GM23338 (cell line): ENCODE measurements around the gene RASAL3. TPM values are rescaled to one million over a fixed set of nuclear protein-coding genes. Genes with fewer than 3 reads are reported as not detected.

Experiments used
- ATAC-seq: fragments of 200-7000 bp; cut with Tn5 transposase; 3 replicates; pipeline ENCODE4 v1.9.1; 2020
- DNase-seq: peaks from one replicate; pipeline ENCODE4 v3.0.0-alpha.2; 2015; ENCODE audit warnings: low spot score
- H2AFZ ChIP-seq: fragments of 200-600 bp; sonication (generic); 2 replicates; pipeline ENCODE4 v1.8.0; 2016; ENCODE audit warnings: antibody characterized with exemption, mild to moderate bottlenecking, moderate library complexity
- H3F3A ChIP-seq: fragments of 200-600 bp; sonication (generic); replicated peaks from 2 replicates; pipeline ENCODE4 v1.8.0; 2017; ENCODE audit warnings: antibody characterized with exemption, mixed run types, low read depth
- H3K27ac ChIP-seq: fragments of 200-600 bp; sonication (generic); 2 replicates; pipeline ENCODE4 v1.6.1; 2016; ENCODE audit warnings: low read depth
- H3K27me3 ChIP-seq: fragments of 200-600 bp; sonication (generic); 2 replicates; pipeline ENCODE4 v1.8.0; 2016; ENCODE audit warnings: mild to moderate bottlenecking, mixed run types, moderate library complexity; ENCODE audit not compliant: insufficient read depth
- H3K36me3 ChIP-seq: fragments of 200-600 bp; sonication (generic); 2 replicates; pipeline ENCODE4 v1.8.0; 2016; ENCODE audit warnings: mild to moderate bottlenecking; ENCODE audit not compliant: insufficient read depth
- H3K4me1 ChIP-seq: fragments of 200-600 bp; sonication (generic); 2 replicates; pipeline ENCODE4 v1.8.0; 2016; ENCODE audit warnings: mild to moderate bottlenecking, moderate library complexity; ENCODE audit not compliant: insufficient read depth
- H3K4me2 ChIP-seq: fragments of 200-600 bp; sonication (generic); 2 replicates; pipeline ENCODE4 v1.7.1; 2017; ENCODE audit warnings: mixed run types
- H3K4me3 ChIP-seq: fragments of 200-600 bp; sonication (generic); 2 replicates; pipeline ENCODE4 v1.6.1; 2016; ENCODE audit warnings: mixed run types
- H3K79me2 ChIP-seq: fragments of 200-600 bp; sonication (generic); replicated peaks from 2 replicates; pipeline ENCODE4 v1.8.0; 2017; ENCODE audit warnings: mild to moderate bottlenecking; ENCODE audit not compliant: insufficient read depth
- H3K9me2 ChIP-seq: fragments of 200-600 bp; sonication (generic); 2 replicates; pipeline ENCODE4 v1.8.0; 2017; ENCODE audit not compliant: insufficient read depth
- H4K20me1 ChIP-seq: fragments of 200-600 bp; sonication (generic); replicated peaks from 2 replicates; pipeline ENCODE4 v1.8.0; 2017; ENCODE audit warnings: mild to moderate bottlenecking; ENCODE audit not compliant: insufficient read depth
- H3K27ac Mint-ChIP-seq: 2 replicates; pipeline ENCODE4 v1.8.0; 2020; ENCODE audit warnings: inconsistent platforms, mild to moderate bottlenecking, moderate library complexity, mixed read lengths
- H3K27me3 Mint-ChIP-seq: 3 replicates; pipeline ENCODE4 v1.8.0; 2022; ENCODE audit warnings: low read depth, mild to moderate bottlenecking, moderate library complexity, mixed read lengths, inconsistent platforms; ENCODE audit not compliant: insufficient read depth, poor library complexity
- H3K36me3 Mint-ChIP-seq: 3 replicates; pipeline ENCODE4 v1.8.0; 2021; ENCODE audit warnings: low read depth, mild to moderate bottlenecking, inconsistent platforms, moderate library complexity, mixed read lengths
- H3K4me1 Mint-ChIP-seq: 3 replicates; pipeline ENCODE4 v1.8.0; 2020; ENCODE audit warnings: mild to moderate bottlenecking, inconsistent platforms, mixed read lengths
- H3K4me3 Mint-ChIP-seq: 3 replicates; pipeline ENCODE4 v1.8.0; 2021; ENCODE audit warnings: moderate library complexity, mild to moderate bottlenecking, inconsistent platforms, mixed read lengths
- H3K9me3 Mint-ChIP-seq: 3 replicates; pipeline ENCODE4 v1.8.0; 2020; ENCODE audit warnings: moderate library complexity, mild to moderate bottlenecking, inconsistent platforms, mixed read lengths
- CREB1 ChIP-seq: fragments of 250-450 bp; sonication (Bioruptor Pico); IDR thresholded peaks from 2 replicates; pipeline ENCODE4 v1.5.0; 2020; ENCODE audit warnings: low read depth, mild to moderate bottlenecking, moderate library complexity
- CTCF ChIP-seq, 2 experiments: fragments of 200-600 bp in 1 of 2; sonication (generic) in 1 of 2; conservative IDR thresholded peaks; 2 replicates each; pipeline versions ENCODE4 v1.5.1 to v1.6.1; 2016 to 2017; ENCODE audit warnings: antibody characterized with exemption in 2 of 2, low read depth in 2 of 2, mild to moderate bottlenecking in 2 of 2, moderate library complexity in 1 of 2
- ETS1 ChIP-seq: IDR thresholded peaks from 2 replicates; pipeline ENCODE4 v1.6.1; 2016; ENCODE audit warnings: antibody characterized with exemption
- EZH2 ChIP-seq: fragments of 200-600 bp; sonication (generic); IDR thresholded peaks from one replicate; pipeline ENCODE4 v1.8.0; 2017; ENCODE audit warnings: antibody characterized with exemption, mild to moderate bottlenecking, low read depth; ENCODE audit not compliant: unreplicated experiment
- EZH2phosphoT487 ChIP-seq: fragments of 200-600 bp; sonication (generic); IDR thresholded peaks from one replicate; pipeline ENCODE4 v1.8.1; 2018; ENCODE audit warnings: antibody characterized with exemption; ENCODE audit not compliant: unreplicated experiment
- JUNB ChIP-seq: IDR thresholded peaks from one replicate; pipeline ENCODE4 v1.6.1; 2016; ENCODE audit warnings: antibody characterized with exemption; ENCODE audit not compliant: unreplicated experiment
- NANOG ChIP-seq: IDR thresholded peaks from 2 replicates; pipeline ENCODE4 v1.6.1; 2016; ENCODE audit warnings: antibody characterized with exemption, borderline replicate concordance
- POLR2AphosphoS5 ChIP-seq: IDR thresholded peaks from 2 replicates; pipeline ENCODE4 v1.6.1; 2016; ENCODE audit warnings: antibody characterized with exemption, low read depth
- REST ChIP-seq: IDR thresholded peaks from one replicate; pipeline ENCODE4 v1.6.1; 2018; ENCODE audit warnings: antibody characterized with exemption; ENCODE audit not compliant: unreplicated experiment
- ZNF114 ChIP-seq: fragments of 250-450 bp; sonication (Bioruptor Pico); IDR thresholded peaks from 2 replicates; pipeline ENCODE4 v1.5.0; 2020; ENCODE audit warnings: mild to moderate bottlenecking, moderate library complexity
- polyA plus RNA-seq: library from polyadenylated mRNA; unstranded; fragments of >200 nt; fragmentation: Nextera tagmentation; extraction: Ambion mirVana; gene quantifications from 2 replicates; pipeline ENCODE4 v1.2.1, GENCODE V29; 2016
- total RNA-seq: library from RNA; depleted of rRNA; stranded (reverse); fragments of >200 nt; shearing (Covaris generic); gene quantifications from 2 replicates; pipeline ENCODE4 v1.2.3, GENCODE V29; 2014

Gene RASAL3
- total and polyA plus RNA-seq, 2 experiments from 2014 or later: 1.8 to 1.9 TPM

- TF ChIP-seq CTCF (conservative IDR thresholded peaks at IDR 0.05; ENCODE audit: low read depth in 2 of 2) (no peak), CREB1 (CRISPR knock-in tag) (no peak), ZNF114 (CRISPR knock-in tag) (no peak), ETS1 (no peak)
Observed at GRCh38 chr19:15421721-15422260, 42.6 kb downstream of the RASAL3 start (continued).

- H3K27me3 ChIP-seq: no peaks in the 10 kb centered on the region
- ATAC-seq: no peak
- H3K4me3 Mint-ChIP-seq: no peak overlapping the region
Observed at GRCh38 chr19:15421136-15421695, 43.1 kb downstream of the RASAL3 start.

GRCh38 chr19:15419413-15420025 is 44.8 kb downstream of the RASAL3 start:
- Mint-ChIP-seq H3K27me3 (peaks cover 11% of the 10 kb centered on the region), H3K9me3 (no peaks in the 10 kb centered on the region; the same call in 1 of the 3 replicates), H3K27ac (no peak overlapping the region), H3K4me3 (peak overlapping the region; percentile 95), H3K36me3 (peaks cover 48% of the 10 kb centered on the region), H3K4me1 (peaks cover 10% of the 10 kb centered on the region)
- H3K27me3 ChIP-seq: no peaks in the 10 kb centered on the region
- H3K27ac ChIP-seq: no peak overlapping the region
- peak overlapping the region; percentile 22; the same call in 1 of the 2 replicates for H3K4me3 ChIP-seq
- peak overlapping the region; percentile 42; the same call in 1 of the 2 replicates for H3K4me2 ChIP-seq
- H4K20me1 ChIP-seq: peaks cover 34% of the 10 kb centered on the region
- peaks cover 23% of the 10 kb centered on the region for H3F3A ChIP-seq
- H3K79me2 ChIP-seq: peaks cover 40% of the 10 kb centered on the region
- no peak overlapping the region for H2AFZ ChIP-seq
- no peaks in the 10 kb centered on the region for H3K9me2 ChIP-seq
- H3K4me1 ChIP-seq: peaks cover 9% of the 10 kb centered on the region; the same call in 1 of the 2 replicates
- no peak for DNase-seq
- peaks cover 10% of the 10 kb centered on the region; the same call in 1 of the 2 replicates for H3K36me3 ChIP-seq
- ATAC-seq: no peak
- TF ChIP-seq POLR2AphosphoS5 (no peak), ETS1 (no peak), REST (no peak), ZNF114 (CRISPR knock-in tag) (no peak), EZH2 (no peak), JUNB (no peak), NANOG (no peak)

More at GRCh38 chr19:15421136-15421695, 43.1 kb downstream of the RASAL3 start:
- Histone ChIP-seq H4K20me1 (peaks cover 21% of the 10 kb centered on the region), H3K4me3 (no peak overlapping the region), H3K4me1 (peaks cover 9% of the 10 kb centered on the region; the same call in 1 of the 2 replicates), H3K79me2 (peaks cover 23% of the 10 kb centered on the region), H3K9me2 (no peaks in the 10 kb centered on the region), H3K36me3 (peaks cover 5% of the 10 kb centered on the region; the same call in 1 of the 2 replicates), H3K4me2 (no peak overlapping the region), H2AFZ (no peak overlapping the region), H3F3A (peaks cover 20% of the 10 kb centered on the region), H3K27ac (no peak overlapping the region)
- peaks cover 38% of the 10 kb centered on the region for H3K36me3 Mint-ChIP-seq
- no peaks in the 10 kb centered on the region; the same call in 1 of the 3 replicates for H3K9me3 Mint-ChIP-seq
- no peak overlapping the region for H3K27ac Mint-ChIP-seq
- DNase-seq: no peak
- TF ChIP-seq JUNB (no peak), EZH2phosphoT487 (no peak)
- H3K27me3 Mint-ChIP-seq: peaks cover 11% of the 10 kb centered on the region
- H3K4me1 Mint-ChIP-seq: peaks cover 10% of the 10 kb centered on the region
